NCI-H526 treated with DMSO at 0.1 percent for 48 hours (cell line): ENCODE data around the gene TBCK.

ENCODE experiments used
- DNase-seq: peaks from one replicate; lab custom pipeline; 2025; lab: John Stamatoyannopoulos, UW

TBCK gene

GRCh38 chr4:106038908-106039307 is 277.1 kb downstream of the TBCK start:
- DNase-seq: no peak

GRCh38 chr4:106038012-106038411 is 278.0 kb downstream of the TBCK start:
- DNase-seq: no peak

GRCh38 chr4:106036848-106037247 is 279.2 kb downstream of the TBCK start:
- DNase-seq: no peak

- DNase-seq: no peak
Observed at GRCh38 chr4:106036334-106036733, 279.7 kb downstream of the TBCK start.

- no peak for DNase-seq
Observed at GRCh38 chr4:106035204-106035603, 280.8 kb downstream of the TBCK start.

- no peak for DNase-seq
Observed at GRCh38 chr4:106034751-106035150, 281.3 kb downstream of the TBCK start.

DNA sequence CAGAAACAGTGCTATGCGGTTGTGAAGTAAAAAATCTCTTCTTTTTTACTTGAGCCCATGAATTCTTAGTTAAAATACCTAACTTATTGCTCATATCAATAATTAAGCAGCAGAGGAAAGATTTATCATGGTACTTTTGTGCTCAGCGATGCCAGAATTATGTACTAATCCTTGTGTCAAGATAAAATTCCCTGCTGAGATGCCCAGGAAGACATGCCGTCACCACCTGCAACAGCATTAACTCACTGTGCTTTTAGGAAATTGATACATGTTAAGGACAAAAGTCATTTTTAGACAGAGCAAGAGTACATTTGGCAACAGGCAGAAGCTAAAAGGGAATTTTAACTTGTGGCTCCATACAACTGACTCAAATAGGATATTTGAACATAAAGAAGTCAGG is 281.8 kb downstream of the TBCK start:
- DNase-seq: no peak

DNA sequence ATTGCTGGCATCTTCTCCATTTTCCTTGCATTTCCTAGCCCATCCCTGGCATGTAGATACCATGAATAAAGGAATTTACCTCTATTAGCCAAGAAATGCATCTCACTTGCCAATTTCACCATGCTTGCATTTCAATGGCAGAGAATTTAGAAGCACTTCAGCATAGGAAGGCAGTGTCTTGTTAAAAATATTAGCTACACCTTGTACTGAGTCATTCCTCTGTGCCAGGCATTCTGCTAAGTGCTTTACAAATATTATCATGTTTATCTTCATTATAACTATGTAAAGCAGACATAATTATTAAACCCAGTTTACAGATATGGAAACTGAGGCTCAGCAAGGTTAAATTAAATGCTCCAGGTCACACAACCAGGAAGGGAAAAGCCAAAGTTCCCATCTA is 282.5 kb downstream of the TBCK start:
- DNase-seq: no peak

GRCh38 chr4:106032851-106033286 is 283.1 kb downstream of the TBCK start:
- DNase-seq: no peak

DNA sequence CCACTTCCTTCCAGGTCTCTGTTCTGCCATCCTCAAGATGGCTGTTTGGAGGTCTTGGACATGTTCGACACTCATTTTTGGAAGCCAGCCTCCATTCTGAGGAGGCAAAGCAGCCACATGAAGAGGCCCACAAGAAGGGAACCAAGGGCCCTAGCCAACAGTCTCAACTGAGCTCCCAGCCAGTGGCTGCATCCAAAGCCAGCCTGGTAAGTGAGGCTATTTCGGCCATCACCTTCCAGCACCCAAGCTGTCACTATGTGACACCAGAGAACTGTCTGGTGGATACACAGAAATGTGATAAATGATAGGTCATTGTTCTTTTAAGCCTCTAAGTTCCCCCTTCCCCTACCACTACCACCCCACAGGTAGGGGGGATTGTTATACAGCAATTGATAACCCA is 293.6 kb downstream of the TBCK start:
- no peak for DNase-seq

- no peak for DNase-seq
Observed at GRCh38 chr4:106021737-106022410, 294.1 kb downstream of the TBCK start.

GRCh38 chr4:106019771-106020170 is 296.2 kb downstream of the TBCK start:
- DNase-seq: no peak

DNA sequence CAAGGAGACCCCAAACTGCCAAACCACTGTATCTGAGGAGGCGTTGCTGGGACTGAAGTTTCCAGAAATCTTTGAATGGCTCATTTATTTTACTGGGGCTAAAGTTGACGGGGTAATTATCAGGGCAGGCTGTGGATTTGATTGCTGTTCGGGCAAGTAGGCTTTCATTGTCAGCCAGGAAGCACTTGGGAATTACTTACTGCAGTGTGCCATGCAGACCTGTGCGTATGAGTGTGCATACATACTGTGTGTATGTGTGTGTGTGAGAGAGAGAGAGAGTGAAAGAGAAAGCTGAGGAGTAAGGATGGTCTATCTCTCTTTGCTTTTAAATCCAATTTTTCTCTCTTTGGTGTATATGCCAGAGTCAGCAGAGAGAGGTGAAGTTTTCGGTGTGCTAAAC is 298.0 kb downstream of the TBCK start:
- no peak for DNase-seq

GRCh38 chr4:106011387-106011786 is 304.6 kb downstream of the TBCK start:
- no peak for DNase-seq

DNA sequence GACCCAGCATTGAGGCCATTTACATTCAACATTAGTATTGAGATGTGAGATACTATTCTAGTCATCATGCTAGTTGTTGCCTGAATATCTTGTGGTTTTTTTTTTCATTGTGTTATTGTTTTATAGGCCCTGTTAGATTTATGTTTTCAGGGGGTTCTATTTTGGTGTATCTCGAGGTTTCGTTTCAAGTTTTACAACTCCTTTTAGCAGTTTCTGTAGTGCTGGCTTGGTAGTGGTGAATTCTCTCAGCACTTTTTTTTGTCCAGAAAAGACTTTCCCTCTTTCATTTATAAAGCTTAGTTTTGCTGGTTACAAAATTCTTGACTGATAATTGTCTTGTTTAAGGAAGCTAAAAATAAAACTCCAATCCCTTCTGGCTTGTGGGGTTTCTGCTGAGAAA is 305.2 kb downstream of the TBCK start:
- no peak for DNase-seq

DNA sequence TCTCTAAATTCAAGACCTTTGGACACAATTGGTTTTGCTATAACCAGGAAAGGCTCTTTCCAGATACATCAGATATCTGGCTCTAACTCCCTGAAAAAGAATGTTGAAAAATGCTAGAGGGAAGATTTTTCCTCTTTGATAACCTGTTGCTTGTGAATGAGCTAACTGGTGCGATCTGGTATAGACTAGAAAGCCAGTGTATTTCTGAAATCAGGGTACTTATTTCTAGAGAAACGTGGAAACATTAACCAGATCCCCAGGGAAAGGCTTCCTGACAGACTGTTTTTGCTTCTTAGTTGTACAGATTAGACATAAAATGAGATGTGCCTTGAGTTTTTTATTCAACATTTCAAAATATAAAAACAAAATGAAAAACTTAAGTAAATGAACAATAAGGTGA is 313.0 kb downstream of the TBCK start:
- DNase-seq: no peak

- DNase-seq: no peak
Observed at GRCh38 chr4:105998171-105999063, 317.6 kb downstream of the TBCK start.

GRCh38 chr4:105996845-105997244 is 319.2 kb downstream of the TBCK start:
- DNase-seq: no peak

DNA sequence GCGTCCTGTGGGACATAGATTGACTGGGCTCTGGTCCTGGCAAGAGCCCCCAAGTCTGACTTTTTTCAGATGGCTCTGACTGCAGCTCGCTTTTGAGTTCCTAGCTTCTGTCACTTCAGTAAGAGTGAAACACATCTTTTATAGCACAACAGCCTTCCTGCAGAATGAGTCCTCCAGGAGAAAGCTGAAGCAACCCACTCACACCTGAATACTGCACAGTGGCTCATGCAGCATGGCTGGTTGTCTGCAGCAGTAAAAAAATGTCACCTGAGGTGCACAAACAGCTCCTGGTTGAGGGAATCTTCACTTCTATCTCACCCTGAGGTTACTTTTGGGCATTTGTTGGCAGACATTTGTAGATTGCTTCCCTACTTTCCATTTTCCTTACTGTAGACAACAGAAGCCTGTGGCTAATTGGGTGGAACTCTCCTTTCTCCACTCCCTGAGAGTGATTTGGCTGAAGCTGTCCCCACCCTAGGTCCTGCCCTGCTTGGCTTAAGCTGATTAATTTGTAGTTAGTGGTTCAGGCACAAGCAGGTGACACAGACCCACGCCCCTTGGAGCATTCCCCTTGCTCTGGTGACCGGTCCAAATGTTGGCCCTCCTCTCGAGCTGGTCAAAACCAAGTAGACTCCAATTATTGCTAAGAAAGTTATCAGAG is 321.0 kb downstream of the TBCK start:
- DNase-seq: no peak

- no peak for DNase-seq
Observed at GRCh38 chr4:105994061-105994460, 321.9 kb downstream of the TBCK start.

DNA sequence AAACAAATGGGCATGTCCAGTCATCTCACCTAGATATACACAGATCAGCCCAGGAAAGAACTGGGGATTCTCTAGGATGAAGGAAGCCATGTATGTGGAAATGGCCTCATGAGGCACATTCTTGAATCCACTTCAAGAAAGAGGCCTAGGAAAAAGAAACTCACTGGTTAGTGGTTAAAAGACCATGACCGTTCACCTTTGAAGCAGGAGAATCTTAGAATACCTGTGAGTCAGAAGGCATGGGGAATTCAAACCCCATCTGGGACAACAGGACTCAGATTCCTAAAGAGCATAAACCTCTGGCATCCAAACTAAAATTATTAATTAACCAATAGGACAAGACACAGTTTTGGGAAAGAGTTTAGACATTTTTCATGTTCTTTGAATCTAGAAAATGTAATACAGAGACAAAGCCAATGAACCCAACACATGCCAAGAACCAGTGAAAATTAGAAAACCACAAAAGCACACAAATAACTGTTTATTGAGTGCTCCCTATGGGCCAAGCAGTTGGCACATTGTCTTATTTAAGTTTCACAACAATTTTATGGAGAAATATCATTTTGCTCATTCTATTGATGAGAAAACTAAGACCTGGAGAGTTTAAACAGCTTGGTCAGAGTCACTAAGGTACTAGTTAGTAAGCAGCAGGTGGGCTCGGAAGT is 323.2 kb downstream of the TBCK start:
- DNase-seq: no peak

DNA sequence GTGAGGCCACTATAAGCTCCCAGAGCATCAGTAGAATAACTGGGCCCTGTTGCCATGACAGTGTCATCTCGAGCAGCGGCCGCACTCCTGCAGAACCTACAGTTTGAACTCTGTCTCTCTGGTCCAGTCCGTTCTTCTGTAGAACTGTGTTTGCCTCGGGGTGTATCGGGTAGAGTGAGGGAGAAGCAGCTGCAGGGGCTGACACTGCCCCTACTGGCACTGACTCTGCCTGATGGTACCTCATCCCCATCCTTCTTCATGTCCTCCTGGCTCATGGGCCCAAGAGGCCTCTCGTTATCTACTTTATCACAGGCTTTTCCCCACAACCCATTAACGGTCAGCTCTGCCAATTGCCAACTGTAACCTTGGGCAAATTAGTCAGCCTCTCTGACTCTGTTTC is 324.3 kb downstream of the TBCK start:
- DNase-seq: no peak
